CD4-positive, alpha-beta T cell treated with Interleukin-15 for 4 hours (primary cell): ENCODE results near the gene SCFD1.
"Not testable (repeated sequence)": the region's sequence is repeated elsewhere in the genome, so short reads cannot be mapped to it uniquely, and the experiment has no call there.

Source experiments
- DNase-seq: peaks from one replicate; pipeline ENCODE4 v3.0.0-alpha.2; 2020; ENCODE audit warnings: low spot score

Gene SCFD1, protein sequence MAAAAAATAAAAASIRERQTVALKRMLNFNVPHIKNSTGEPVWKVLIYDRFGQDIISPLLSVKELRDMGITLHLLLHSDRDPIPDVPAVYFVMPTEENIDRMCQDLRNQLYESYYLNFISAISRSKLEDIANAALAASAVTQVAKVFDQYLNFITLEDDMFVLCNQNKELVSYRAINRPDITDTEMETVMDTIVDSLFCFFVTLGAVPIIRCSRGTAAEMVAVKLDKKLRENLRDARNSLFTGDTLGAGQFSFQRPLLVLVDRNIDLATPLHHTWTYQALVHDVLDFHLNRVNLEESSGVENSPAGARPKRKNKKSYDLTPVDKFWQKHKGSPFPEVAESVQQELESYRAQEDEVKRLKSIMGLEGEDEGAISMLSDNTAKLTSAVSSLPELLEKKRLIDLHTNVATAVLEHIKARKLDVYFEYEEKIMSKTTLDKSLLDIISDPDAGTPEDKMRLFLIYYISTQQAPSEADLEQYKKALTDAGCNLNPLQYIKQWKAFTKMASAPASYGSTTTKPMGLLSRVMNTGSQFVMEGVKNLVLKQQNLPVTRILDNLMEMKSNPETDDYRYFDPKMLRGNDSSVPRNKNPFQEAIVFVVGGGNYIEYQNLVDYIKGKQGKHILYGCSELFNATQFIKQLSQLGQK

GRCh38 chr14:30621940-30622830 lies at the start of gene SCFD1:
TSS of gene SCFD1 (plus strand) at chr14:30622319. CDS start at chr14:30622339, 20 bp downstream.
- peak; percentile 91 for DNase-seq

- DNase-seq = no peak
These were observed 49.3 kb upstream of the SCFD1 start for GRCh38 chr14:30572771-30573170.

DNA sequence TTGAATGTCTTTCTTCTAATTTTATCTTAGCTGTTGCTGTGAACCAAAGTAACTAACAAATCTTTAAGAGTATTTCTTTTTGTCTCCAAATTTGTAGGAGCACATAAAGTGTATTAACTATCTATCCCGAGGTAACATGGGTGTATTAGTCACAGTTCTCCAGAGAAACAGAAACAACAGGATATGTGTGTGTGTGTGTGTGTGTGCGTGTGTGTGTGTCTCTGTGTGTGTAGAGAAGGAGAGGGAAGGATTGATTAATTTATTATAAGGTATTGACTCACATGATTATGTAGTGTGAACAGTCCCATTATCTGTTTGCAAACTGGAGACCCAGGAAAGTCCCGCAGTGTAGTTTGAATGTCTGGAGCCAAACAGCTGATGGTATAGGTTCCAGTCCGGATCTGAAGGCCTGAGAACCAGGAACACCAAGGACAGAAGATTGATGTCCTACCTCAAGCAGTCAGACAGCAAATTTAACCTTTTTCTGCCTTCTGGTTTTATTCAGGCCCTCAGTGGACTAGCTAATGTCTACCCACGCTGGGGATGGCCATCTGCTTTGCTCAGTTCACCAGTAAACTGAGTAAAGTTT lies 48.8 kb upstream of the SCFD1 start:
- no peak for DNase-seq

DNA sequence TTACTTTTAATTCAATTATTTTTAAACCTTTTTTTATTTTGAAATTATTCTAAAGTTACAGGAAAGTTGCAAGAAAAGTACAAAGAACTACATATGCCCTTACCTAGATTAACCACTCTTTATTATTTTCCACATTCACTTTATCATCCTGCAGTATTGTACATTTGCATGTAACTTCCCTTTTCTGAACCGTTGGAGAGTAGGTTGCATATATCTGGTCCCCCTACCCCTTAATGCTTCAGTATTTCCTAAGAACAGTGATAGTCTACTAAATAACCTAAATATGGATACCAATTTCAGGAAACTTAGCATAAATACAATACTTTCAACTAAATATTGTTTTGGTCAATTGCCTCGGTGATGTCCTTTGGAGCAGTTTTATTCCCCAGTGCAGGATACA lies 48.2 kb upstream of the SCFD1 start:
- DNase-seq = no peak

DNA sequence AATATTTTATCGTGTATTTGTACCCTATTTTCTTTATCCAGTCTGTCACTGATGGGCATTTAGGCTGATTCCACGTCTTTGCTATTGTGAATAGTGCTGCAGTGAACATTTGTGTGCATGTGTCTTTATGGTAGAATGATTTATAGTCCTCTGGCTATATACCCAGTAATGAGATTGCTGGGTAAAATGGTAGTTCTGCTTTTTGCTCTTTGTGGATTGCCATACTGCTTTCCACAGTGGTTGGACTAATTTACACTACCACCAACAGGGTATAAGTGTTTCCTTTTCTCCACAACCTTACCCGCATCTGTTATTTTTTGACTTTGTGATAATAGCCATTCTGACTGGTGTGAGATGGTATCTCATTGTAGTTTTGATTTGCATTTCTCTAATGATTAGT lies 47.3 kb upstream of the SCFD1 start:
- not testable (repeated sequence) for DNase-seq

- DNase-seq = not testable (repeated sequence)
These were observed 45.8 kb upstream of the SCFD1 start for GRCh38 chr14:30576333-30576732.

DNA sequence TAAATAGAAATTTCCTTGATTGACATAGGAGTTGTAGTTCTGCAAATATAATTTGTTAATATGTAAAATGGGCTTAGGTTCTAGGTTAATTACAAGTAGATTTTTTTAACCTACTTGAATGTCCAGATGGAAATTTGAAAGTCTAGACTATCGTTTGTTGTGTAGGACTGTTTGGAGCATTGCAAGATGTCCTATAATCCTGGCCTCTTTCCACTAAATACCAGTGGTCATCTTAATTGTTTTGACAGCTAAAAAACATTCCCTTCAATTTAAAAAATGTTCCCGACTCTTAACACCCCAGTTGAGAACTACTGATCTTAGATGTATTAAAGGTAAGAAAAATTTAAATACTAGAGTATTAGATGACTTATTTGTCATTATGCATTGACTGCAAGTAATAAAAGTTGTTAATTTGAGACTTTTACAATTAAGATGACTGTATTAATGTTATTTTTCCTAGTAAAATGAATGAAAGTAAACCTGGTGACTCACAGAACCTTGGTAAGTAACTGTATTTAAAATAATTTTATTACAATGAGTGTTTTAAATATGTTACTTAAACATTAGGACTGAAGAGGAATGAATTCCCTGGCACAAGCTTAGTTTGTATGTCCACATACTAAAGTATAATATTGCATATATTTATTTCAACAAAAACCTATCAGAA lies 41.4 kb upstream of the SCFD1 start:
- DNase-seq = no peak

DNA sequence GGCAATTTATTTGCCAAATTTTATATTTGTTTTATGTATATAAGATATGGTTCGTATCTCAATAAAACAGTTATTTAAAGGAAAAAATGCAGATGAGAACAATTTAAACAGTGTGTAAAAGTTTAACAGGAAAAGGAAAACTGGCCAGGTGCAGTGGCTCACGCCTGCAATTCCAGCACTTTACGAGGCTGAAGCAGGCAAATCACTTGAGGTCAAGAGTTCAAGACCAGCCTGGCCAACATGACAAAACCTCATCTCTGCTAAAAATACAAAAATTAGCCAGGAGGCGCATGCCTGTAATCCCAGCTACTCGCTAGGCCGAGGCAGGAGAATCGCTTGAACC lies 40.9 kb upstream of the SCFD1 start:
- DNase-seq = no peak

- DNase-seq = no peak
These were observed 39.7 kb upstream of the SCFD1 start for GRCh38 chr14:30582376-30582775.

GRCh38 chr14:30584058-30584630 lies 38.0 kb upstream of the SCFD1 start:
- DNase-seq = no peak

GRCh38 chr14:30585204-30585603 lies 36.9 kb upstream of the SCFD1 start:
- DNase-seq = no peak

DNA sequence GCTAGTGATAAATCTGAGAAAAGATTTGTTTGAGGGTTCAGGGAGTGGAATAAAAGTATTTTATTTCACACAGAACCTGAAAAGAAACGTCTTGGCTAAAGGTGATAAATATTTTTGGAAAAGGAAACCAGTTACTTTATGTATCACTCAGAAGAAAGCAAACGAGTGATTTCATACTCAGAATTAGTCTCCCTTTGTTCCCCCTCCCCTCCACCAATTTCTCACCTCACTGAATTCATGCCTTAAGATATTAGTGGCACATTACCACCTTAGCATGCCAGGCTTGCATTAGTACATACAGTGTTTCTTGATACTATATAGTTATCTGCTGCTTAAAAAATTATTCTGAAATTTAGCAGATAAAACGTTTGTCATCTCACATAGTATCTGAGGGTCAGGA lies 35.0 kb upstream of the SCFD1 start:
- DNase-seq = no peak

DNA sequence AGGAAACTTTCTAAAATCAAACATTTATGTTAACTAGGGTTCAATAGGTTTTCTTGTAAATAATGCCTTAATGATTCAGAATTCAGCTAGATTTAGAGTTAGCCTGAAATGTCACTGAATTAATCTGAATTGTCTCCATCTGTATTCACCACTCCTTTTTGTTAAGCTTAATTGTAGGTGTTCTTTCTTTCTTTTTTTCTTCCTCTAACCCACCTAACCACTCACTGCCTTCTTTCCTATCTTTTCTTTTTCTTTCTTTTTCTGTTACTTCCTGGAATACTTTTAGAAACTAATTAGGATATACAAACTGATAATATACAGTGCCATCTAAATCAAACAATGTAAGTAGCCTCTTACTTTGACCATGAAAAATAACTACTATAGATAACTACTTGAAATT lies 33.2 kb upstream of the SCFD1 start:
- no peak for DNase-seq

GRCh38 chr14:30596935-30597334 lies 25.2 kb upstream of the SCFD1 start:
- no peak for DNase-seq

- no peak for DNase-seq
These were observed 24.6 kb upstream of the SCFD1 start for GRCh38 chr14:30597504-30597903.

- DNase-seq = no peak
These were observed 20.9 kb upstream of the SCFD1 start for GRCh38 chr14:30600922-30601918.

DNA sequence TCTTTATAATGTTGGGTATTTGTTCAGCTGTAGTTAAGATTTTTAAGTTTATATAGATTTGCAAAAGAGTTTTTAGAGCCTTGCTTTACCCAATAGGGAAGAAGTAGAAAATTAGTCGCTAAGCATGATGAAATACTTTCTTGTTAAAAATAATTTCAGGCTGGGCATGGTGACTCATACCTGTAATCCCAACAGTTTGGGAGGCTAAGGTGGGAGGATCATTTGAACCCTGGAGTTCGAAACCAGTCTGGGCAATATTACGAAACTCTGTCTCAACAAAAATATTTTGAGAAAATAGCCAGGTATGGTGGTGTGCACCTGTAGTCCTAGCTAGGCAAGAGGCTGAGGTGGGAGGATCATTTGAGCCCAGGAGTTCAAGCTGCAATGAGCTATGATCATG lies 18.7 kb upstream of the SCFD1 start:
- no peak for DNase-seq

GRCh38 chr14:30604696-30605095 lies 17.4 kb upstream of the SCFD1 start:
- not testable (repeated sequence) for DNase-seq

GRCh38 chr14:30607156-30607780 lies 14.9 kb upstream of the SCFD1 start:
- no peak for DNase-seq

DNA sequence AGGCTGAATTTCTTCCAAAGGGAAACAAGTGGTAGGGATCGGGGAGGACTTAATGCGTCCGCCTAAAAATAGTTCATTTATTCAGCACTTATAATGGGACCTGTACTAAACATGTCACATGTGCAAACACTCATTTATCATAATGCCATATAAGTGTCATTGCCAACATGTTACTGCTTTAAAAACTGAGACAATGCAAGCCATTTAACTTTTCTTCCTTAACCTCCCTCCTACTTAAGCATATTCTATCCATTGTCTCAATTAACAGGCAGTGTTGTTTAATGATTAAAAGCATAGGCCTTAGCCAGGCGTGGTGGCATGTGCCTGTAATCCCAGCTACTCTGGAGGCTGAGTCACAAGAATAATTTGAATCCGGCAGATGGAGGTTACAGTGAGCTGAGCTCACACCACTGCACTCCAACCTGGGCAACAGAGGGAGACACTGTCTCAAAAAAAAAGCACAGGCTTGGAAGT lies 13.5 kb upstream of the SCFD1 start:
- no peak for DNase-seq
